PC-3 (cell line): ENCODE results near the gene RPL13. TPM values are rescaled to one million over a fixed set of nuclear protein-coding genes. Genes with fewer than 3 reads are reported as not detected.

Experiments used
- ATAC-seq: fragments of 200-7000 bp; cut with Tn5 transposase; 2 replicates; pipeline ENCODE4 v1.9.1; 2020; ENCODE audit warnings: mild to moderate bottlenecking, moderate library complexity
- BruUV-seq: library from RNA; stranded (reverse); fragments of 400-500 nt; replicated peaks from 2 replicates; lab custom pipeline; 2021; lab: Mats Ljungman, UMichigan
- CTCF ChIA-PET: fragments of 300-600 bp; sonication (Branson Sonifier 250); formaldehyde crosslinking; loops from one replicate; lab custom pipeline; 2022; ENCODE audit warnings: antibody characterized with exemption; lab: Charles Lee
- POLR2A ChIA-PET: fragments of 300-600 bp; sonication (Branson Sonifier 250); formaldehyde crosslinking; loops from one replicate; lab custom pipeline; 2022; ENCODE audit warnings: antibody characterized with exemption; ENCODE audit not compliant: unreplicated experiment; lab: Charles Lee
- DNase-seq: peaks from one replicate; pipeline ENCODE4 v3.0.0-alpha.2; 2015
- H2AFZ ChIP-seq: fragments of 300-600 bp; sonication (generic); 2 replicates; pipeline ENCODE4 v1.6.0; 2016; ENCODE audit warnings: antibody characterized with exemption, low read length
- H3F3A ChIP-seq: fragments of 300-600 bp; sonication (generic); one replicate; pipeline ENCODE4 v1.6.0; 2017; ENCODE audit warnings: antibody characterized with exemption, low read length, control low read depth, mild to moderate bottlenecking; ENCODE audit not compliant: unreplicated experiment
- H3K27ac ChIP-seq: fragments of 300-600 bp; sonication (generic); 2 replicates; pipeline ENCODE4 v1.5.1; 2016; ENCODE audit warnings: mild to moderate bottlenecking, low read length
- H3K27me3 ChIP-seq: fragments of 300-600 bp; sonication (generic); 2 replicates; pipeline ENCODE4 v1.6.1; 2016; ENCODE audit warnings: low read length, mixed read lengths
- H3K36me3 ChIP-seq: fragments of 300-600 bp; sonication (generic); 2 replicates; pipeline ENCODE4 v1.6.1; 2016; ENCODE audit warnings: low read depth, mixed run types, low read length, mixed read lengths
- H3K4me1 ChIP-seq: fragments of 300-600 bp; sonication (generic); 2 replicates; pipeline ENCODE4 v1.5.1; 2016; ENCODE audit warnings: low read length; ENCODE audit not compliant: insufficient read depth
- H3K4me2 ChIP-seq: fragments of 300-600 bp; sonication (generic); 2 replicates; pipeline ENCODE4 v1.6.0; 2016; ENCODE audit warnings: low read length
- H3K4me3 ChIP-seq: fragments of 300-600 bp; sonication (generic); 2 replicates; pipeline ENCODE4 v1.5.1; 2016; ENCODE audit warnings: mild to moderate bottlenecking, low read length, mixed read lengths
- H3K79me2 ChIP-seq: fragments of 300-600 bp; sonication (generic); 2 replicates; pipeline ENCODE4 v1.6.1; 2017; ENCODE audit warnings: low read length, mixed read lengths
- H3K9ac ChIP-seq: fragments of 300-600 bp; sonication (generic); 2 replicates; pipeline ENCODE4 v1.6.0; 2016; ENCODE audit warnings: mild to moderate bottlenecking, low read length
- H3K9me2 ChIP-seq: fragments of 300-600 bp; sonication (generic); replicated peaks from 2 replicates; pipeline ENCODE4 v1.6.1; 2016; ENCODE audit warnings: mixed run types, low read length, mixed read lengths
- H3K9me3 ChIP-seq: fragments of 300-600 bp; sonication (generic); 2 replicates; pipeline ENCODE4 v1.6.1; 2016; ENCODE audit warnings: low read length, mixed read lengths
- H4K20me1 ChIP-seq: fragments of 300-600 bp; sonication (generic); 2 replicates; pipeline ENCODE4 v1.6.1; 2016; ENCODE audit warnings: low read length, mixed read lengths
- EZH2 ChIP-seq: fragments of 300-600 bp; sonication (generic); IDR thresholded peaks from one replicate; pipeline ENCODE4 v1.6.1; 2017; ENCODE audit warnings: antibody characterized with exemption, mild to moderate bottlenecking, low read length; ENCODE audit not compliant: unreplicated experiment
- EZH2phosphoT487 ChIP-seq: fragments of 300-600 bp; sonication (generic); IDR thresholded peaks from 2 replicates; pipeline ENCODE4 v1.6.1; 2018; ENCODE audit warnings: mild to moderate bottlenecking, antibody characterized with exemption, low read length, borderline replicate concordance
- intact Hi-C: fragments of 100-400 bp; cut with micrococcal nuclease; formaldehyde crosslinking; loops from 2 replicates; pipeline ENCODE4 v1.9.0; 2023
- total RNA-seq: library from RNA; depleted of rRNA; stranded (reverse); fragments of >200 nt; gene quantifications from 2 replicates; pipeline ENCODE4 v1.2.3, GENCODE V29; 2014
- TF ChIP-seq, protein P1 (sequence below): fragments of 300-600 bp; sonication (generic); conservative IDR thresholded peaks from 2 replicates; pipeline ENCODE4 v1.5.1; 2017; ENCODE audit warnings: antibody characterized with exemption, low read depth, mild to moderate bottlenecking, low read length

The RPL13 gene
- total RNA-seq, 1 experiment from 2014 or later, result 3,236 TPM

GRCh38 chr16:89522287-89522686, 38.2 kb upstream of the RPL13 start:
- ChIA-PET CTCF (no interaction called here), POLR2A (no interaction called here)
- H3K27me3 ChIP-seq, result no peaks in the 10 kb centered on the region
- H2AFZ ChIP-seq, result no peak overlapping the region
- no peak overlapping the region for H3K27ac ChIP-seq
- no peaks in the 10 kb centered on the region for H3K4me1 ChIP-seq
- H3K4me3 ChIP-seq, result no peak overlapping the region
- H4K20me1 ChIP-seq, result no peaks in the 10 kb centered on the region
- DNase-seq, result no peak
- H3K79me2 ChIP-seq, result peaks cover 32% of the 10 kb centered on the region
- H3K9me3 ChIP-seq, result no peaks in the 10 kb centered on the region
- no peak overlapping the region for H3K9ac ChIP-seq
- H3K9me2 ChIP-seq, result no peaks in the 10 kb centered on the region
- H3K36me3 ChIP-seq, result peaks cover 28% of the 10 kb centered on the region
- ATAC-seq, result no peak
- no peaks in the 10 kb centered on the region for H3F3A ChIP-seq
- H3K4me2 ChIP-seq, result no peak overlapping the region
- BruUV-seq, result no TSS peak
- TF ChIP-seq EZH2phosphoT487 (no peak), EZH2 (no peak)
- TF ChIP-seq, protein P1, sequence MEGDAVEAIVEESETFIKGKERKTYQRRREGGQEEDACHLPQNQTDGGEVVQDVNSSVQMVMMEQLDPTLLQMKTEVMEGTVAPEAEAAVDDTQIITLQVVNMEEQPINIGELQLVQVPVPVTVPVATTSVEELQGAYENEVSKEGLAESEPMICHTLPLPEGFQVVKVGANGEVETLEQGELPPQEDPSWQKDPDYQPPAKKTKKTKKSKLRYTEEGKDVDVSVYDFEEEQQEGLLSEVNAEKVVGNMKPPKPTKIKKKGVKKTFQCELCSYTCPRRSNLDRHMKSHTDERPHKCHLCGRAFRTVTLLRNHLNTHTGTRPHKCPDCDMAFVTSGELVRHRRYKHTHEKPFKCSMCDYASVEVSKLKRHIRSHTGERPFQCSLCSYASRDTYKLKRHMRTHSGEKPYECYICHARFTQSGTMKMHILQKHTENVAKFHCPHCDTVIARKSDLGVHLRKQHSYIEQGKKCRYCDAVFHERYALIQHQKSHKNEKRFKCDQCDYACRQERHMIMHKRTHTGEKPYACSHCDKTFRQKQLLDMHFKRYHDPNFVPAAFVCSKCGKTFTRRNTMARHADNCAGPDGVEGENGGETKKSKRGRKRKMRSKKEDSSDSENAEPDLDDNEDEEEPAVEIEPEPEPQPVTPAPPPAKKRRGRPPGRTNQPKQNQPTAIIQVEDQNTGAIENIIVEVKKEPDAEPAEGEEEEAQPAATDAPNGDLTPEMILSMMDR, result no peak
- intact Hi-C loops, result no loop called here

DNA sequence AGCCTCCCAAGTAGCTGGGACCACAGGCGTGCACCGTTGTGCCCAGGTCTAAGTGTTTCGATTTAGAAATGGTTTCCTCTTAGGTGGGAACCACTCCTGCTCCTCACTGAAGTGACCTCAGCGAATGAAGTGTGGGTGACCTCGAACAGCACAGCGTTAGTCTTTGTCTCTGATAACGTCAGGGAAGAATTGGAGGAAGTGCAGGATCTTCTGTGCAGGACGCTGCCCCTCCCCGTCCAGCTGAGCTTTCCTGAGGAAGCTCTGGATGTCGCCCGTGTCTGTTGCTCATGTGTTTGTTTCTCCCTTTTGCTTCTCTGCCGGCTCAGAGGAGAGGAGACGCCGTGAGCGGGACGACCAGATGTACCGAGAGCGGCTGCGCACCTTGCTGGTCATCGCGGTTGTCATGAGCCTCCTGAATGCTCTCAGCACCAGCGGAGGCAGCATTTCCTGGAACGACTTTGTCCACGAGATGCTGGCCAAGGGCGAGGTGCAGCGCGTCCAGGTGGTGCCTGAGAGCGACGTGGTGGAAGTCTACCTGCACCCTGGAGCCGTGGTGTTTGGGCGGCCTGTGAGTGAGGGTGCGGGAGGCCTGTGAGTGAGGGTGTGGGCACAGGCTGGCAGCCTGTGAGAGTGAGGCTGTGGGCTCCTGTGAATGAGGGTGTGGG, 36.7 kb upstream of the RPL13 start:
- no peak for DNase-seq
- H3K4me3 ChIP-seq, result no peak overlapping the region
- H4K20me1 ChIP-seq, result no peaks in the 10 kb centered on the region
- no peaks in the 10 kb centered on the region for H3F3A ChIP-seq
- no peak for ATAC-seq
- no peak overlapping the region for H3K4me2 ChIP-seq
- H3K9me3 ChIP-seq, result no peaks in the 10 kb centered on the region
- H2AFZ ChIP-seq, result no peak overlapping the region
- no peak overlapping the region for H3K9ac ChIP-seq
- H3K36me3 ChIP-seq, result peaks cover 24% of the 10 kb centered on the region
- intact Hi-C loops, result no loop called here
- H3K4me1 ChIP-seq, result no peaks in the 10 kb centered on the region
- H3K79me2 ChIP-seq, result peaks cover 20% of the 10 kb centered on the region
- ChIA-PET CTCF (no interaction called here), POLR2A (no interaction called here)
- no peak overlapping the region for H3K27ac ChIP-seq
- H3K27me3 ChIP-seq, result no peaks in the 10 kb centered on the region
- H3K9me2 ChIP-seq, result no peaks in the 10 kb centered on the region
- BruUV-seq, result no TSS peak
- TF ChIP-seq, protein P1, result no peak
- TF ChIP-seq EZH2phosphoT487, result no peak
- no peak for TF ChIP-seq EZH2

GRCh38 chr16:89525146-89525913, 35.2 kb upstream of the RPL13 start:
- no peak overlapping the region for H3K4me3 ChIP-seq
- no peaks in the 10 kb centered on the region for H3F3A ChIP-seq
- H3K4me2 ChIP-seq, result no peak overlapping the region
- H3K36me3 ChIP-seq, result peaks cover 27% of the 10 kb centered on the region
- ChIA-PET CTCF (no interaction called here), POLR2A (no interaction called here)
- no peak for ATAC-seq
- H3K79me2 ChIP-seq, result peaks cover 13% of the 10 kb centered on the region; the same call in 1 of the 2 replicates
- no TSS peak for BruUV-seq
- intact Hi-C loops, result no loop called here
- TF ChIP-seq, protein P1, result no peak
- TF ChIP-seq EZH2, result no peak
- TF ChIP-seq EZH2phosphoT487, result no peak
- H3K9me3 ChIP-seq, result no peaks in the 10 kb centered on the region
- DNase-seq, result no peak
- H3K9ac ChIP-seq, result no peak overlapping the region
- no peak overlapping the region for H2AFZ ChIP-seq
- H3K9me2 ChIP-seq, result no peaks in the 10 kb centered on the region
- no peak overlapping the region for H3K27ac ChIP-seq
- H3K4me1 ChIP-seq, result no peaks in the 10 kb centered on the region
- H4K20me1 ChIP-seq, result no peaks in the 10 kb centered on the region
- H3K27me3 ChIP-seq, result no peaks in the 10 kb centered on the region
